Activated CD4-positive, alpha-beta memory T cell treated with anti-CD3 and anti-CD28 coated beads for 36 hours (primary cell): ENCODE data around the gene SDHAF3. TPM values are rescaled to one million over a fixed set of nuclear protein-coding genes. Genes with fewer than 3 reads are reported as not detected.
A peak's percentile ranks its signal among the peaks of the same experiment; 100 is the strongest.
"Not testable (repeated sequence)": the region's sequence is repeated elsewhere in the genome, so short reads cannot be mapped to it uniquely, and the experiment has no call there.

ENCODE experiments used
- CTCF ChIA-PET: fragments of 350-600 bp; sonication (Branson Sonifier 250); formaldehyde crosslinking; loops from one replicate; lab custom pipeline; 2021; ENCODE audit warnings: antibody characterized with exemption, inconsistent platforms; lab: Charles Lee
- POLR2A ChIA-PET: fragments of 350-600 bp; sonication (Branson Sonifier 250); formaldehyde crosslinking; loops from one replicate; lab custom pipeline; 2021; ENCODE audit warnings: antibody characterized with exemption; lab: Charles Lee
- DNase-seq: peaks from one replicate; pipeline ENCODE4 v3.0.0-alpha.2; 2020
- H3K27ac Mint-ChIP-seq: one replicate; pipeline ENCODE4 v1.8.0; 2021; ENCODE audit warnings: mixed read lengths
- H3K27me3 Mint-ChIP-seq: one replicate; pipeline ENCODE4 v1.8.0; 2021; ENCODE audit warnings: mixed read lengths
- H3K36me3 Mint-ChIP-seq: one replicate; pipeline ENCODE4 v1.8.0; 2021; ENCODE audit warnings: mixed read lengths
- H3K4me1 Mint-ChIP-seq: one replicate; pipeline ENCODE4 v1.8.0; 2021; ENCODE audit warnings: low read depth, mixed read lengths
- H3K4me3 Mint-ChIP-seq: one replicate; pipeline ENCODE4 v1.8.0; 2021; ENCODE audit warnings: mild to moderate bottlenecking, mixed read lengths
- H3K9me3 Mint-ChIP-seq: one replicate; pipeline ENCODE4 v1.8.0; 2021; ENCODE audit warnings: mixed read lengths
- intact Hi-C: fragments of 100-400 bp; cut with micrococcal nuclease; formaldehyde crosslinking; loops from one replicate; pipeline ENCODE4 v1.15.1; 2023
- total RNA-seq, 2 experiments: library from RNA; stranded (reverse); gene quantifications; one replicate each; pipeline ENCODE4 v1.2.3, GENCODE V29; 2021

Gene SDHAF3
- total RNA-seq = 10 to 100 TPM; 21.8 to 24.5 TPM

DNA sequence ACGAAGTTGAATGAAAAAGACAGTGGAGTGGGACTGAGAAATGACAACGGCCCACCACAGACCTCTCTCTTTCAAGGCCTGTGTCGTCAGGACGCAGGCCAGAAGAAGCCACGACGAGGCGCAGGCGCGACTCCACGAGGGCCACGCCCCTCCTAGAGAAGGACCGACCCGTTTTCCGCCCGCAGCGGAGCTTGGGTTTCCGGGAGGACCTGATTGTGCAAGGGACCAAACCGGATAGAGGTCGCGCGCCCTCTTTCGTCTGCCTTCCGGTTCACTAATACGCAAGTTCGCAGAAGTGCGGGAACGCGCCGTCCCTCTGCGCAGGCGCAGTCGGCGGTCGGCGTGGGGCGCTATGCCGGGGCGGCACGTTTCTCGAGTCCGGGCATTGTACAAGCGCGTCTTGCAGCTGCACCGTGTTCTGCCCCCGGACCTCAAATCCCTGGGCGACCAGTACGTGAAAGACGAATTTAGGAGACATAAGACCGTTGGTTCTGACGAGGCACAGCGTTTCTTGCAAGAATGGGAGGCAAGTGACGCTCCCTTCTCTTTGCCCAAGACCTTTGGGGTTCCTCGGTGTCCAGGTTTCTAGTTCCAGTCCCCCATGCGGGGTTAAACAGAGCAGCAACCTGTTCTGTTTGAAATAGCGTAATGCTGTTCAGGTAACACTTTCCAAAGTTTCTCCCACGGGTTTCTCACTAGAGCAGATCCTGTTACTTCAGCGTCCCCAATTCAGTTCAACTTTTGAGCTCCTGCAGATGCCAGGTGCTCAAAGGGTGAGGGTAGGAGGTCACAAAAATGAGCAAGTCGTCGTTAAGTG, at the start of gene SDHAF3:
SDHAF3 (plus strand) TSS at position 327 of the 817 bp plus-strand sequence; CDS start at position 353, 26 bp downstream.
- DNase-seq = peak; percentile 99
- CTCF ChIA-PET = interaction anchor here (0.6 to 1.7 kb wide), 6 partner anchors 9 to 987 kb away, joined by 3 to 5 read pairs (median 4); no protein-coding TSS in a partner anchor
- peaks cover 27% of the 10 kb centered on the region for H3K4me1 Mint-ChIP-seq
- peak within 1 kb of the TSS; percentile 89 for H3K4me3 Mint-ChIP-seq
- peaks cover 10% of the 10 kb centered on the region for H3K36me3 Mint-ChIP-seq
- intact Hi-C loops = loop anchor here (1.0 to 2.0 kb wide), 6 partner anchors 50 to 989 kb away; partner anchors contain the start of genes ASNS, LMTK2 and SEM1
- H3K27ac Mint-ChIP-seq = peak within 1 kb of the TSS; percentile 87
- no peaks in the 10 kb centered on the region for H3K27me3 Mint-ChIP-seq
- POLR2A ChIA-PET = interaction anchor here (0.9 to 2.6 kb wide), 3 partner anchors 28 to 755 kb away, joined by 3 to 16 read pairs (median 3); partner anchors contain the start of gene ASNS
- no peaks in the 10 kb centered on the region for H3K9me3 Mint-ChIP-seq

DNA sequence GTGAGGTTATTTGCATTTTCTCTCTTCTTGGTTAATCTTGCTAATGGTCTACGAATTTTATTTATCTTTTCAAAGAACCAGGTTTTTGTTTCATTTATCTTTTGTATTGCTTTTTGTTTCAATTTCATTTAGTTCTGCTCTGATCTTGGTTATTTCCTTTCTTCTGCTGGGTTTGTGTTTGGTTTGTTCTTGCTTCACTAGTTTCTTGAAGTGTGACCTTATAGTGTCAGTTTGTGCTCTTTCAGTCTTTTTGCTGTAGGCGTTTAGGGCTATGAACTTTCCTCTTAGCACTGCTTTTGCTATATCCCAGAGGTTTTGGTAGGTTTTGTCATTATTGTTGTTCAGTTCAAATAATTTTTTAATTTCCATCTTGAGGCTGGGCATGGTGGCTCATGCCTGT, 45.5 kb upstream of the SDHAF3 start:
- DNase-seq, H3K4me3 Mint-ChIP-seq, CTCF ChIA-PET, H3K9me3 Mint-ChIP-seq, H3K27ac Mint-ChIP-seq, H3K4me1 Mint-ChIP-seq, intact Hi-C loops, H3K36me3 Mint-ChIP-seq, POLR2A ChIA-PET: not testable (repeated sequence)
- peaks cover 24% of the 10 kb centered on the region for H3K27me3 Mint-ChIP-seq

DNA sequence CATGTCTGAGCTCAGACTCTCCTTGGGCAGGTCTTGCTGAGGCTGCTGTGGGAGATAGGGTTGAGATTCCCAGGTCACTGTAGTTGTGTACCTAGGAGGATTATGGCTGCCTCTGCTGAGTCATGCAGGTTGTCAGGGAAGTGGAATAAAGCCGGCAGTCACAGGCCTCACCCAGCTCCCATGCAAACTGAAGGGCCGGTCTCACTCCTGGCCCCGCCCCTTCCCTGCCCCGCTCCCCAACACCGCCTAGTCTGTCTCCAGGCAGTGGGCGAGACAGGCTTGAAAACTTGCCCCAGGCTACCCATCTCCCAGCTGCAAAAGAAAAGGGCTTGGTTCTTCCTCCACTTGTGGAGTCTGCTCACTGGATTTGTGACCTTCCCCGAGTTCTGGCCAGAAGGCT, 41.6 kb upstream of the SDHAF3 start:
- intact Hi-C loops = no loop called here
- Mint-ChIP-seq H3K36me3 (no peaks in the 10 kb centered on the region), H3K27ac (no peak overlapping the region), H3K9me3 (no peaks in the 10 kb centered on the region), H3K27me3 (peaks cover 32% of the 10 kb centered on the region), H3K4me1 (no peaks in the 10 kb centered on the region), H3K4me3 (no peak overlapping the region)
- ChIA-PET POLR2A (no interaction called here), CTCF (no interaction called here)
- DNase-seq = no peak

GRCh38 chr7:97078023-97078969, 39.2 kb upstream of the SDHAF3 start:
- intact Hi-C loops = no loop called here
- no peaks in the 10 kb centered on the region for H3K36me3 Mint-ChIP-seq
- ChIA-PET CTCF (no interaction called here), POLR2A (no interaction called here)
- no peak overlapping the region for H3K27ac Mint-ChIP-seq
- no peak overlapping the region for H3K4me3 Mint-ChIP-seq
- peaks cover 34% of the 10 kb centered on the region for H3K27me3 Mint-ChIP-seq
- peaks cover 1% of the 10 kb centered on the region for H3K9me3 Mint-ChIP-seq
- H3K4me1 Mint-ChIP-seq = no peaks in the 10 kb centered on the region
- DNase-seq = no peak

GRCh38 chr7:97079300-97079699, 38.2 kb upstream of the SDHAF3 start:
- Mint-ChIP-seq H3K4me3 (no peak overlapping the region), H3K27me3 (peaks cover 32% of the 10 kb centered on the region), H3K4me1 (no peaks in the 10 kb centered on the region), H3K36me3 (no peaks in the 10 kb centered on the region), H3K27ac (no peak overlapping the region), H3K9me3 (peaks cover 4% of the 10 kb centered on the region)
- DNase-seq = no peak
- CTCF ChIA-PET = no interaction called here
- intact Hi-C loops = no loop called here
- POLR2A ChIA-PET = no interaction called here

DNA sequence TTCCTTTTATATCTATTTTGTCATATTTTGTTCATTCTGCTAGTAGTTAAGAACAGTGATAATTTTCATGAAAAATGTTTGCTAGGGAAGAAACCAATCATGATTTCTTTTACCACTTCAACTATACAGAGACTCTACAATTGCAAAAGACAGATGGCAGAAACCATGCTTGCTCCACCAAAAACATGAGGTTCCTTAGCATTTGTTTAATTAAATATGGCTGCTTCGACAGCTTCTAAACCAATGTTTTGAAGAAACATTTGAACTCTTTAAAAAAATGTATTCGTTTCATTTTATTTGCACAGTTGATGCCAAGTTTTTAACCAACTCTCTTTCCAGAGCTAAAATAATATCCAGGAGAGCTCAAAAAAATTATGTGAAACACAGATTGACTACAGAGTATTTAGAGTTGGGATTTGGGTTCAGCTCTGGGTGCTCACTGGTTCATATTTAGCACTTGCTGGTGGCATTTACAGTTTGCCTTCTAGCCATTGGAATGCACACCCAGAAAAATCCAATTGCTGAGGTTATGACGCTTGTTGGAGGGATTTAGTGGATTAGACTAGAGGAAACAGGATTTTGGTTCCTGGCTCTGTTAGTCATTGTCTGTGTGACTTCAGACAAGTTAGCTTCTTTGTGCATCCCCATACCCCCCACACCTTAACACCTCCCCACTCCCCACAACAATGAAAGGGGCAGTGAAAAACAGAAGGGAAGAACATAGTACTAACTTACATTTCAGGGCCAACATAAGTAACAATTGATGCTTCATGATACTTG, 35.8 kb upstream of the SDHAF3 start:
- CTCF ChIA-PET = interaction anchor here (0.8 kb wide), 1 partner anchor 18 kb away, joined by 3 read pairs; no protein-coding TSS in a partner anchor
- peaks cover 4% of the 10 kb centered on the region for H3K9me3 Mint-ChIP-seq
- no peak overlapping the region for H3K4me3 Mint-ChIP-seq
- no peak overlapping the region for H3K27ac Mint-ChIP-seq
- POLR2A ChIA-PET = no interaction called here
- no peak for DNase-seq
- peaks cover 30% of the 10 kb centered on the region for H3K27me3 Mint-ChIP-seq
- intact Hi-C loops = no loop called here
- no peaks in the 10 kb centered on the region for H3K4me1 Mint-ChIP-seq
- no peaks in the 10 kb centered on the region for H3K36me3 Mint-ChIP-seq

- H3K27me3 Mint-ChIP-seq = peaks cover 24% of the 10 kb centered on the region
These were observed 29.1 kb upstream of the SDHAF3 start for GRCh38 chr7:97088364-97088763.

DNA sequence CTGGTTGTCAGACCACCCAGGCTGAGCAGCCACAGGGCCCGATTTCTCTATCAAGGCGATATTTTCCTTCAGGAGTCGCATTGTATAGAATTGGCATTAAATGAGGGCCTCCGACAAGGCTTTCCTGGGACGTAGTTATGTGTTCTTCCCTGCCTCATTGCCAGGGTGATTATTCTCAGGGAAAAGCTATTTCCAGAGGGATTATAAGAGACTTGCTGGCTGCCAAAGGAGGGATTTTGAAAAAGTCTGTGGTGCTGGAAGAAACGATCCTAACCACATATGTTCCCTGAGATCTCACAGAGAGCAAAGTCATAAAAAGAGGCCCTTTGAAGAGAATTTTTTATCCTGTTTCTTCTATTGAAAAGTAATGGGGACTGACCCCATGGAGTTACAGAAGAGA, 27.7 kb upstream of the SDHAF3 start:
- Mint-ChIP-seq H3K27me3 (peaks cover 20% of the 10 kb centered on the region), H3K4me3 (no peak overlapping the region), H3K9me3 (no peaks in the 10 kb centered on the region), H3K4me1 (no peaks in the 10 kb centered on the region), H3K27ac (no peak overlapping the region), H3K36me3 (no peaks in the 10 kb centered on the region)
- ChIA-PET POLR2A (no interaction called here), CTCF (no interaction called here)
- DNase-seq = no peak
- intact Hi-C loops = no loop called here

More at GRCh38 chr7:97088364-97088763, 29.1 kb upstream of the SDHAF3 start:
- ChIA-PET CTCF (no interaction called here), POLR2A (no interaction called here)
- H3K9me3 Mint-ChIP-seq = peaks cover 2% of the 10 kb centered on the region
- H3K27ac Mint-ChIP-seq = no peak overlapping the region
- H3K4me3 Mint-ChIP-seq = no peak overlapping the region
- no peaks in the 10 kb centered on the region for H3K4me1 Mint-ChIP-seq
- no peaks in the 10 kb centered on the region for H3K36me3 Mint-ChIP-seq
- DNase-seq = no peak
- intact Hi-C loops = no loop called here

DNA sequence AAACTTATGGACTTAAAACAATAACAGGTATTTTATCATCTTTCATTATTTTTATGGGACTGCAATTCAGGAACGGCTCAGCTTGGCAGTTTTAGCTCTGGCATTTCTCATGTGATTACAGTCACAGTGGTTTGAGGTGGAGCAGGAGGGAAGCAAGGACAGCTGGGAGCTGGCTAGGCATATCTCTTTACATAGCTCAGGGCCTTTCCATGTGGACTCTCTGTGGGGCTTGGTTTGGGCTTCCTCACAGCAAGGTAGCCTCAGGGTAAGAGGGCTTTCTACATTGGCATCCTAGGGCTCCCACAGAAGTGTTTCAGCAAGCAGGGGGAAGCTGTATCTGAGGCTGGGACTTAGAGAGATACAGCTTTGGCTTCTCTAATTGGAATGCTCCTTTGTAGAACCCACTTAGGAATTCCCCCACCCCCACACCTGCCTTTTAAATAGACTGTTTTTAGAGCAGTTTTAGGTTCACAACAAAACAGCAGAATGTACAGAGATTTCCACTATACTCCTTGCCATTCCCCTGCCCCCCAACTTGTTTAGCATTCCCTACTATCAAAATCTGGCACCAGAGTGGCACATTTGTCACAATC, 26.6 kb upstream of the SDHAF3 start:
- no peak for DNase-seq
- Mint-ChIP-seq H3K36me3 (no peaks in the 10 kb centered on the region), H3K27me3 (peaks cover 14% of the 10 kb centered on the region), H3K4me3 (no peak overlapping the region), H3K4me1 (no peaks in the 10 kb centered on the region), H3K9me3 (no peaks in the 10 kb centered on the region), H3K27ac (no peak overlapping the region)
- intact Hi-C loops = no loop called here
- ChIA-PET POLR2A (no interaction called here), CTCF (no interaction called here)

DNA sequence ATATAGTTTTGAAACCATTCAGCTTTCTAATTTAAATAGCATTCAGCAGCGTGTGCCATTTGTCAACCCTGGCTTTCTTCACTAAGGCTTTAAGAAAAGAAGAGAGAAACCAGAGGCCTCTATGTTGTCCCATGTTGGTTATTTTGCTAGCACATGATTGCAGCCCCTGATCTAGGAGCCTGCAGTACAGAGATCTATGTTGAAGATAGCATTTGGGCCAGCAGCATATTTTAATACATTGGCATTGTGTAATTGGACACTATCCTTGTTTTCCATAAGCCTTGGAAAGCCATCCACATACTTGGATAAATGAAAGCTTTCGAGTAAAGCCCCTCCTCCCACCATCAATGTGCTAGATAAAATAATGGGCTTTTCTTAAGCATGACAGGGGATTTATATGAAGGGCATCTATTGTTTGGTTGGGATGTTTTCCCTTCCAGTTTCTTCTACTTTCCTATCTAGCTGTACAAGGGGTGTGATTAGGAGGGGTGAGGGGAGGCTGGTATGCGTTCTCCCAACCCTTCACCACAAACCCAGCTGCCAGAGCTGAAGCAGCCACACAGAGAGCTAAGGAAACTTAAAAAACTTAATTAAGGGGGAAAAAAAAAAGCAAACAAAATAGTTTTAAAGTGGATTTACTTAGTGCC, 23.1 kb upstream of the SDHAF3 start:
- ChIA-PET CTCF (interaction anchor here (2.6 kb wide), 1 partner anchor 10 kb away, joined by 9 read pairs; no protein-coding TSS in a partner anchor), POLR2A (interaction anchor here (0.6 kb wide), 1 partner anchor 270 kb away, joined by 3 read pairs; no protein-coding TSS in a partner anchor)
- H3K36me3 Mint-ChIP-seq = no peaks in the 10 kb centered on the region
- H3K9me3 Mint-ChIP-seq = no peaks in the 10 kb centered on the region
- H3K4me3 Mint-ChIP-seq = no peak overlapping the region
- no peak for DNase-seq
- H3K27ac Mint-ChIP-seq = no peak overlapping the region
- no peaks in the 10 kb centered on the region for H3K4me1 Mint-ChIP-seq
- intact Hi-C loops = no loop called here
- peaks cover 10% of the 10 kb centered on the region for H3K27me3 Mint-ChIP-seq

- Mint-ChIP-seq H3K4me3 (no peak overlapping the region), H3K36me3 (no peaks in the 10 kb centered on the region), H3K27ac (no peak overlapping the region), H3K4me1 (no peaks in the 10 kb centered on the region), H3K9me3 (no peaks in the 10 kb centered on the region), H3K27me3 (peaks cover 17% of the 10 kb centered on the region)
- intact Hi-C loops = no loop called here
- ChIA-PET POLR2A (no interaction called here), CTCF (interaction anchor here (1.3 kb wide), 1 partner anchor 9 kb away, joined by 6 read pairs; no protein-coding TSS in a partner anchor)
- no peak for DNase-seq
These were observed 21.5 kb upstream of the SDHAF3 start for GRCh38 chr7:97096037-97096436.
